A549 (cell line): ENCODE data around the gene CELF4. TPM values are rescaled to one million over a fixed set of nuclear protein-coding genes. Genes with fewer than 3 reads are reported as not detected.

ENCODE experiments used
- ATAC-seq, 2 experiments: fragments of 200-7000 bp in 1 of 2; fragments of >200 bp in 1 of 2; cut with Nextera tagmentation in 1 of 2; cut with Tn5 transposase in 1 of 2; 3 replicates each; pipeline versions ENCODE4 v1.8.0 to v1.9.1; 2018 to 2020; ENCODE audit warnings: mild to moderate bottlenecking in 1 of 2, moderate library complexity in 1 of 2
- CTCF ChIA-PET: fragments of 300-600 bp; sonication (Branson Sonifier 250); formaldehyde crosslinking; extraction: SDS; loops from one replicate; lab custom pipeline; 2021; ENCODE audit warnings: antibody characterized with exemption, inconsistent platforms; lab: Yijun Ruan, JAX
- POLR2A ChIA-PET: fragments of 350-600 bp; formaldehyde crosslinking; extraction: SDS; loops from one replicate; lab custom pipeline; 2021; ENCODE audit warnings: antibody characterized with exemption, inconsistent platforms; lab: Yijun Ruan, JAX
- DNase-seq, 2 experiments: peaks; one replicate each; pipeline versions ENCODE4 v3.0.0 to v3.0.0-alpha.2; 2011 to 2016; ENCODE audit warnings: low read depth in 1 of 2, low spot score in 1 of 2
- FAIRE-seq: peaks from 2 replicates; lab custom pipeline; 2011; peaks lifted over from hg19 to GRCh38; lab: Jason Lieb, UNC
- H3K27ac ChIP-seq, 2 experiments: fragments of >200 bp; sonication (Bioruptor Twin); formaldehyde crosslinking; 3 replicates each; pipeline ENCODE4 v1.5.1; 2016 to 2017
- H3K4me1 ChIP-seq: fragments of >200 bp; sonication (Bioruptor Twin); formaldehyde crosslinking; 3 replicates; pipeline ENCODE4 v1.6.1; 2016
- H3K4me2 ChIP-seq: fragments of >200 bp; sonication (Bioruptor Twin); formaldehyde crosslinking; 3 replicates; pipeline ENCODE4 v1.6.1; 2016
- H3K4me3 ChIP-seq: fragments of >200 bp; sonication (Bioruptor Twin); formaldehyde crosslinking; 3 replicates; pipeline ENCODE4 v1.5.1; 2016
- H3K9me3 ChIP-seq: fragments of >200 bp; sonication (Bioruptor Twin); formaldehyde crosslinking; 3 replicates; pipeline ENCODE4 v1.6.1; 2016
- CBX8 ChIP-seq: fragments of 200-600 bp; sonication (generic); IDR thresholded peaks from 2 replicates; pipeline ENCODE4 v1.6.1; 2016
- CEBPB ChIP-seq, 2 experiments: fragments of >200 bp in 1 of 2; sonication (Bioruptor Twin) in 1 of 2; formaldehyde crosslinking in 1 of 2; IDR thresholded peaks; 2 replicates each; pipeline ENCODE4 v1.6.1; 2012 to 2016
- CHD4 ChIP-seq: fragments of 200-600 bp; sonication (generic); IDR thresholded peaks from 2 replicates; pipeline ENCODE4 v1.6.1; 2016; ENCODE audit warnings: antibody characterized with exemption, mild to moderate bottlenecking, borderline replicate concordance
- ESRRA ChIP-seq: fragments of 150-350 bp; IDR thresholded peaks from 2 replicates; pipeline ENCODE4 v1.6.1; 2014; ENCODE audit warnings: mild to moderate bottlenecking, low read length, borderline replicate concordance
- FOSB ChIP-seq: fragments of 250-450 bp; sonication (Bioruptor Pico); IDR thresholded peaks from 2 replicates; pipeline ENCODE4 v1.5.0; 2020; ENCODE audit warnings: mild to moderate bottlenecking, moderate library complexity
- HDAC2 ChIP-seq: fragments of 200-600 bp; sonication (generic); IDR thresholded peaks from 2 replicates; pipeline ENCODE4 v1.6.1; 2016
- HOXB5 ChIP-seq: fragments of 250-450 bp; sonication (Bioruptor Pico); IDR thresholded peaks from 2 replicates; pipeline ENCODE4 v1.5.0; 2020; ENCODE audit warnings: mild to moderate bottlenecking, moderate library complexity
- KDM1A ChIP-seq: fragments of 200-600 bp; sonication (generic); IDR thresholded peaks from 2 replicates; pipeline ENCODE4 v1.6.1; 2016; ENCODE audit warnings: low read depth, mild to moderate bottlenecking
- KDM5A ChIP-seq: fragments of 200-600 bp; sonication (generic); IDR thresholded peaks from 2 replicates; pipeline ENCODE4 v1.6.1; 2016; ENCODE audit warnings: antibody characterized with exemption, mild to moderate bottlenecking
- MAFK ChIP-seq: fragments of 450-650 bp; IDR thresholded peaks from 2 replicates; pipeline ENCODE4 v1.6.1; 2014; ENCODE audit not compliant: partially characterized antibody
- MAX ChIP-seq: IDR thresholded peaks from 2 replicates; pipeline ENCODE4 v1.6.1; 2012
- MAZ ChIP-seq: fragments of 150-350 bp; IDR thresholded peaks from 2 replicates; pipeline ENCODE4 v1.6.1; 2014; ENCODE audit warnings: antibody characterized with exemption, low read depth, low read length, borderline replicate concordance
- MYC ChIP-seq: IDR thresholded peaks from 2 replicates; pipeline ENCODE4 v1.6.1; 2012; ENCODE audit warnings: mild to moderate bottlenecking, inconsistent platforms, low read length, improper control_type of control experiment, borderline replicate concordance
- RARB ChIP-seq: fragments of 250-450 bp; sonication (Bioruptor Pico); IDR thresholded peaks from 2 replicates; pipeline ENCODE4 v1.8.0; 2021; ENCODE audit warnings: mild to moderate bottlenecking, moderate library complexity
- RFX5 ChIP-seq: fragments of 450-650 bp; IDR thresholded peaks from 2 replicates; pipeline ENCODE4 v1.7.1; 2014; ENCODE audit warnings: antibody characterized with exemption, mild to moderate bottlenecking, moderate library complexity
- TFCP2L1 ChIP-seq: fragments of 250-450 bp; sonication (Bioruptor Pico); IDR thresholded peaks from 2 replicates; pipeline ENCODE4 v1.5.0; 2021; ENCODE audit warnings: mild to moderate bottlenecking
- ZNF302 ChIP-seq: fragments of 250-450 bp; sonication (Bioruptor Pico); IDR thresholded peaks from 2 replicates; pipeline ENCODE4 v1.9.0; 2021; ENCODE audit warnings: inconsistent platforms, mild to moderate bottlenecking, moderate library complexity
- WGBS: methylation state at CpG from one replicate; pipeline ENCODE4 v1.1.6; 2017; ENCODE audit errors: missing lambda C conversion rate; 5-methylcytosine and 5-hydroxymethylcytosine counted together
- polyA plus RNA-seq, 4 experiments: library from polyadenylated mRNA; depleted of rRNA in 3 of 4; stranded (reverse); fragments of >200 nt; fragmentation: RNase III in 1 of 4; extraction: RNeasy Plus Mini Kit Qiagen cat#74134 plus additional on column Dnase treatment in 1 of 4; gene quantifications; 2 replicates in 3 of 4; 3 replicates in 1 of 4; pipeline ENCODE4 v1.2.3, GENCODE V29; 2011 to 2017
- TF ChIP-seq, protein P1 (sequence below): fragments of >200 bp; sonication (Bioruptor Twin); formaldehyde crosslinking; IDR thresholded peaks from 2 replicates; pipeline ENCODE4 v1.6.1; 2016
- TF ChIP-seq, protein P2 (sequence below): fragments of 200-600 bp; sonication (generic); IDR thresholded peaks from 2 replicates; pipeline ENCODE4 v1.6.1; 2016; ENCODE audit warnings: antibody characterized with exemption, mild to moderate bottlenecking, moderate library complexity

CELF4 gene
- polyA plus RNA-seq, 2 of the 4 experiments (the other 2 are of a cell fraction): 0.08 TPM; not detected in 1

DNA sequence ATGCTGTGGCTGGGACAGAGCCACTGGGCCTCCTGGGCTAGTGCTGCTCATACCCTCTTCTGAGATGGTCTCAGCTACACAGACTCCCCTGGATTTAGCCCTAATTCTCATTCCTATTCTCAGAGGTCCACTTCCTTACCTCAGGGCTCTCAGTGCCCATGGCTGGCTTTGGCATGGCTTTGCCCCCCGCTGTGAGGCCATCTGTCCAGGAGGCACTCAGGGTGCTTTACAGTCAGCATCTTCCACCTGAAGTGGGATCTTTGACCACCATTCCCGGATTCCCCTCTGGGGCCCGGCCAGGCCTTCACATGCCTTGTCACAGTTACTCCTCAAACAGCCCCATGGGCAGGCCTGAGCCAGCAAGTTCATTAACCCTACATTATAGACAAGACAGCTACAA is 161.8 kb downstream of the CELF4 start:
- H3K9me3 ChIP-seq: no peaks in the 10 kb centered on the region
- ATAC-seq: peak in 1 of 2 experiments; percentile 10; a peak in 1 of 6 replicates
- CTCF ChIA-PET: interaction anchor here (0.8 kb wide), 1 partner anchor 61 kb away, joined by 3 read pairs; no protein-coding TSS in a partner anchor
- TF ChIP-seq FOSB (CRISPR knock-in tag) (no peak), MYC (no peak), HOXB5 (CRISPR knock-in tag) (no peak), HDAC2 (no peak), CHD4 (no peak), RFX5 (no peak), TFCP2L1 (no peak), KDM1A (no peak), ESRRA (no peak), ZNF302 (CRISPR knock-in tag) (no peak), RARB (CRISPR knock-in tag) (no peak), MAX (no peak), MAZ (no peak), KDM5A (no peak), CEBPB (IDR thresholded peaks at IDR 0.05) (no peak)
- TF ChIP-seq, protein P1, sequence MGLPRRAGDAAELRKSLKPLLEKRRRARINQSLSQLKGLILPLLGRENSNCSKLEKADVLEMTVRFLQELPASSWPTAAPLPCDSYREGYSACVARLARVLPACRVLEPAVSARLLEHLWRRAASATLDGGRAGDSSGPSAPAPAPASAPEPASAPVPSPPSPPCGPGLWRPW: no peak
- TF ChIP-seq, protein P2, sequence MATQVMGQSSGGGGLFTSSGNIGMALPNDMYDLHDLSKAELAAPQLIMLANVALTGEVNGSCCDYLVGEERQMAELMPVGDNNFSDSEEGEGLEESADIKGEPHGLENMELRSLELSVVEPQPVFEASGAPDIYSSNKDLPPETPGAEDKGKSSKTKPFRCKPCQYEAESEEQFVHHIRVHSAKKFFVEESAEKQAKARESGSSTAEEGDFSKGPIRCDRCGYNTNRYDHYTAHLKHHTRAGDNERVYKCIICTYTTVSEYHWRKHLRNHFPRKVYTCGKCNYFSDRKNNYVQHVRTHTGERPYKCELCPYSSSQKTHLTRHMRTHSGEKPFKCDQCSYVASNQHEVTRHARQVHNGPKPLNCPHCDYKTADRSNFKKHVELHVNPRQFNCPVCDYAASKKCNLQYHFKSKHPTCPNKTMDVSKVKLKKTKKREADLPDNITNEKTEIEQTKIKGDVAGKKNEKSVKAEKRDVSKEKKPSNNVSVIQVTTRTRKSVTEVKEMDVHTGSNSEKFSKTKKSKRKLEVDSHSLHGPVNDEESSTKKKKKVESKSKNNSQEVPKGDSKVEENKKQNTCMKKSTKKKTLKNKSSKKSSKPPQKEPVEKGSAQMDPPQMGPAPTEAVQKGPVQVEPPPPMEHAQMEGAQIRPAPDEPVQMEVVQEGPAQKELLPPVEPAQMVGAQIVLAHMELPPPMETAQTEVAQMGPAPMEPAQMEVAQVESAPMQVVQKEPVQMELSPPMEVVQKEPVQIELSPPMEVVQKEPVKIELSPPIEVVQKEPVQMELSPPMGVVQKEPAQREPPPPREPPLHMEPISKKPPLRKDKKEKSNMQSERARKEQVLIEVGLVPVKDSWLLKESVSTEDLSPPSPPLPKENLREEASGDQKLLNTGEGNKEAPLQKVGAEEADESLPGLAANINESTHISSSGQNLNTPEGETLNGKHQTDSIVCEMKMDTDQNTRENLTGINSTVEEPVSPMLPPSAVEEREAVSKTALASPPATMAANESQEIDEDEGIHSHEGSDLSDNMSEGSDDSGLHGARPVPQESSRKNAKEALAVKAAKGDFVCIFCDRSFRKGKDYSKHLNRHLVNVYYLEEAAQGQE: no peak
- TF ChIP-seq, all 56 proteins: peak for 0
- Histone ChIP-seq H3K4me1 (no peaks in the 10 kb centered on the region), H3K4me2 (no peak overlapping the region), H3K4me3 (no peak overlapping the region), H3K27ac (no peak overlapping the region)
- no peak for DNase-seq
- no peak for FAIRE-seq
- WGBS: 57% methylated on average over 3 of the region's 3 CpGs
- POLR2A ChIA-PET: no interaction called here

GRCh38 chr18:37403100-37403781 is 162.4 kb downstream of the CELF4 start:
- ATAC-seq (0 out of 6 replicates have a peak, but pooled peaks of 1 of the 2 experiments have one; percentile 45), FAIRE-seq (no peak), DNase-seq (no peak)
- Histone ChIP-seq H3K4me2 (no peak overlapping the region), H3K4me1 (no peaks in the 10 kb centered on the region), H3K27ac (no peak overlapping the region), H3K4me3 (no peak overlapping the region), H3K9me3 (no peaks in the 10 kb centered on the region)
- POLR2A ChIA-PET: no interaction called here
- CTCF ChIA-PET: no interaction called here
- 74% methylated on average over 15 of the region's 20 CpGs for WGBS
- TF ChIP-seq ESRRA (no peak), MAFK (peak; percentile 65)

GRCh38 chr18:37402735-37403099 is 162.9 kb downstream of the CELF4 start:
- Histone ChIP-seq H3K4me1 (no peaks in the 10 kb centered on the region), H3K4me3 (no peak overlapping the region), H3K9me3 (no peaks in the 10 kb centered on the region), H3K4me2 (no peak overlapping the region), H3K27ac (no peak overlapping the region)
- ChIA-PET CTCF (no interaction called here), POLR2A (no interaction called here)
- no peak for TF ChIP-seq CBX8
- no peak for TF ChIP-seq KDM5A
- ATAC-seq (no peak), DNase-seq (no peak), FAIRE-seq (no peak)
- no CpG with 5 or more reads among the region's 1 CpG for WGBS
